Stimulated activated effector memory CD8-positive, alpha-beta T cell treated with anti-CD3 and anti-CD28 coated beads, Interleukin-12 subunit alpha, Interleukin-12 subunit beta, amount 100 ng/mL, for 72 hours (primary cell): Measurements from ENCODE around the gene PALM.

Experiments used
- ATAC-seq: fragments of 150-1000 bp; cut with Tn5 transposase; 2 replicates; pipeline ENCODE4 v1.10.0; 2021
- DNase-seq, 2 donors: peaks; one replicate each; pipeline ENCODE4 v3.0.0; 2021 to 2022; ENCODE audit warnings: low spot score in 2 of 2
- H3K27ac Mint-ChIP-seq: one replicate; pipeline ENCODE4 v1.8.0; 2022; ENCODE audit warnings: mild to moderate bottlenecking, mixed read lengths
- H3K36me3 Mint-ChIP-seq: one replicate; pipeline ENCODE4 v1.8.0; 2022; ENCODE audit warnings: mild to moderate bottlenecking, mixed read lengths
- H3K4me1 Mint-ChIP-seq: one replicate; pipeline ENCODE4 v1.8.0; 2022; ENCODE audit warnings: mixed read lengths
- H3K4me3 Mint-ChIP-seq: one replicate; pipeline ENCODE4 v1.8.0; 2022; ENCODE audit warnings: mild to moderate bottlenecking, mixed read lengths
- H3K9me3 Mint-ChIP-seq: one replicate; pipeline ENCODE4 v1.8.0; 2022; ENCODE audit warnings: mixed read lengths

The PALM gene

DNA sequence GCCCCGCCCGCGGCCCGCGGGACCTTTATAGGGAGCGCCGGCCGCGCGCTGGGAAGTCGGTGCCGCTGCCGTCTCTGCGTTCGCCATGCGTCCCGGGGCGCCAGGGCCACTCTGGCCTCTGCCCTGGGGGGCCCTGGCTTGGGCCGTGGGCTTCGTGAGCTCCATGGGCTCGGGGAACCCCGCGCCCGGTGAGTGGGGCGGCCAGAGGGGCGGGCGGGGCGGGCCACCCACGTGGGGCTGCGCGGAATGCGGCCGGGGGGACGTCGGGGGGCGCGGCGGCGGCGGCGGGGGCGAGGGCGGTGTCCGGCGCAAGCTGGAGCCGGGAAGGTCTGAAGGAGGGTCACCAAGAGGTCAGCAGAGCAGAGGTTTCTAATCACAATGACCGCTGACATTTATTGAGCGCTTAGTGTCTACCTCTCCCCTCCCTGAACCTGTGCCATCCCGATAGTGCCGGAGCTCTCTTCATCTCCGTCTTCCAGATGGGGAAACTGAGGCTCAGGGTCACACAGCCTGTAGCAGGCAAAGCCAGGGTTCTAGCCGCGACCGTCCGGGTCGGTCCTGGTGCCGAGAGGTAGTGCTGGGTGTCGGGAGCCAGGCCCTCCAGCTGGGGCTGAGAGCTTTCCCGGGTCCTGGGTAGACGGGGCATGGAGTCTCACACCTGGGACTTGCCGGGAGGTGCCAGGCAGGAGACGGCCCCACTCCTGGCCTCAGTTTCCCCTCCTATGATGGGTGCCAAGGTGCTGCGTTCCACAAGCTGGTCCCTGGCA lies 32.2 kb upstream of the PALM start, which contains the start of gene FSTL3:
Gene FSTL3 (plus strand): TSS at position 54 of the 767 bp plus-strand sequence. CDS start 32 bp downstream, at position 86.
- H3K4me3 Mint-ChIP-seq: no peak within 1 kb of the TSS
- peaks cover 8% of the 10 kb centered on the region for H3K36me3 Mint-ChIP-seq
- DNase-seq: no peak
- H3K27ac Mint-ChIP-seq: no peak within 1 kb of the TSS
- ATAC-seq: no peak
- H3K9me3 Mint-ChIP-seq: no peaks in the 10 kb centered on the region
- peaks cover 8% of the 10 kb centered on the region for H3K4me1 Mint-ChIP-seq

DNA sequence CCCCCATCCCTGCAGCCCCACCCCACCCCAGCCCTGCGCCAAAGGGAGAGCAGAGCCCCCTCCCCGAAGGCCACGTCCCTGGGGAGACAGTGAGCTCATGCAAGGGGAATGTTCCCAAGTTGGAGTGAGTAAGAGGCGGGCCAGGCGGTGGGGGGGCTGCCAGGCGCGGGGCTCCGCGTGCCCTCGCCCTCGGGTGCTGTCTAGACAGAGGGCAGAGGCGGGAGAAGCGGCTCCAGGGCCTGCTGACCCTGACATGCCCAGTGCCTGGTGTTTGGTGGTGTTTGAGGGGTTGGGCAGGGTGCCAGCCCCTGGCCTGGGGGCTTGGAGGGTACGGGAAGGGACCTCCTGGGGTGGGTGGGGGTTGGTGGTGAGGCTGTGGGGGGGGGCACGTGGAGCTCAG lies 31.5 kb upstream of the PALM start:
- no peak for ATAC-seq
- no peak for DNase-seq

DNA sequence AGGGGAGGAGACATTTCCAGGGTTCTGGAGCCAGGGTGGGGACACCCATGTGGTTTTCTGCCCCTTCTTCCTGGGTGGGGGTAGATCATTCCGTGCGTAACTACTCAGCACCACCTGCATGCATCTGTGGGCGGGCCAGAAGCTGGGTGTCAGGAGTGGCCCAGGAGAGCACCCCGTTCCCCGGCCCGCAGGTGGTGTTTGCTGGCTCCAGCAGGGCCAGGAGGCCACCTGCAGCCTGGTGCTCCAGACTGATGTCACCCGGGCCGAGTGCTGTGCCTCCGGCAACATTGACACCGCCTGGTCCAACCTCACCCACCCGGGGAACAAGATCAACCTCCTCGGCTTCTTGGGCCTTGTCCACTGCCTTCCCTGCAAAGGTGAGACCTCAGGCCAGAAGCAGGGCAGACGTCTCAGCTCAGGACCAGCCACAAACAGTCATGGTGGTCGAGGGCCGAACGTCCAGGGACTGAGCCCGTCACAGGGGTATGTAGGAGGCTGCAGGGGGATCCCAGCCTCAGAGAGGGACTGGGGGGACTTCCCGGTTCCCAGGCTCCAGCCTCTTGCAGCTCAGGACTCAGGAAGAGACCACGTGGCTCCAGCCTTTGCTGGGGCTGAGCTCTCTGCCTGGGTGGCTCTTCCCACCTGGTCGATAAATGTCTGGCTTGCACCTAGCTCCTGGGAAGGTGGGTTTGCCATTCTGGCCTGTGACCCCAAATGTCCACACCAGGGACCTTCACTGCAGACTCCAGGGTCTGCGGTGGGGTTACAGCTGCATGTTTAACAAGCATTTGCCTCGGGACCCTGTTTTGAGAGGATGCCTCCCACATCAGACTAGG lies 30.9 kb upstream of the PALM start:
- peaks cover 8% of the 10 kb centered on the region for H3K36me3 Mint-ChIP-seq
- DNase-seq (no peak), ATAC-seq (no peak)
- H3K4me3 Mint-ChIP-seq: no peak overlapping the region
- H3K4me1 Mint-ChIP-seq: peaks cover 8% of the 10 kb centered on the region
- H3K9me3 Mint-ChIP-seq: no peaks in the 10 kb centered on the region
- H3K27ac Mint-ChIP-seq: no peak overlapping the region

More for the DNA sequence above, 31.5 kb upstream of the PALM start:
- no peaks in the 10 kb centered on the region for H3K9me3 Mint-ChIP-seq
- peaks cover 8% of the 10 kb centered on the region for H3K4me1 Mint-ChIP-seq
- H3K36me3 Mint-ChIP-seq: peaks cover 8% of the 10 kb centered on the region
- H3K27ac Mint-ChIP-seq: no peak overlapping the region
- no peak overlapping the region for H3K4me3 Mint-ChIP-seq

DNA sequence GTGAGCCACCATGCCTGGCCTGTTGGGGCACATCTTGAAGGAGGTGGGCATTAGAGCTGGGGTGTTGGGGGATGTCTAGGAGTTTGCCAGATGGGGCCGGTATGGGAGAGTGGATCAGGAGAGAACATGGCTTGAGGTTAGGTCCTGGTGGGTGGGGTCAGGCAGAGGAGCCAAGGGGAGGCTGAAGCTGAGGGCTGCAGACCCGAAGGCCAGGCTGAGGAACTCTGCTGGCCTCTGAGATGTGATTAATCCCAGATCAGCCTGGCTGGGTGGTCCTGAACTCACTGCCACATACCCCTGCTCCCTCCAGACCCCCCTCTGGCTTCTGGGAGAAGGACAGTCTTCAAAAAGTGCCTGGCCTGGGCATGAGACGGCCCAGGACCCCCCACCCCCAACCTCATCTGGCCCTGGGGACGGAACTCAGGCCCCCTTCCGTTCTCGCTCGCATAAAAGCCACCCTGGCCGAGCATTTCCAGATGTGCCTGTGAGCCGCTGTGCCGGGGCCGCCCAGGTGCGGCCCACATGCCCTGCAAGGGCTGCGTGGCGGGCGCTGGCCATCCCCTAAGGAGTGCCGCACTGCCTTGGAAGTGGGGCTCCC lies 29.8 kb upstream of the PALM start:
- Mint-ChIP-seq H3K4me1 (peaks cover 8% of the 10 kb centered on the region), H3K36me3 (peaks cover 8% of the 10 kb centered on the region), H3K27ac (no peak overlapping the region), H3K4me3 (peak overlapping the region; percentile 74), H3K9me3 (no peaks in the 10 kb centered on the region)
- DNase-seq (no peak), ATAC-seq (no peak)

DNA sequence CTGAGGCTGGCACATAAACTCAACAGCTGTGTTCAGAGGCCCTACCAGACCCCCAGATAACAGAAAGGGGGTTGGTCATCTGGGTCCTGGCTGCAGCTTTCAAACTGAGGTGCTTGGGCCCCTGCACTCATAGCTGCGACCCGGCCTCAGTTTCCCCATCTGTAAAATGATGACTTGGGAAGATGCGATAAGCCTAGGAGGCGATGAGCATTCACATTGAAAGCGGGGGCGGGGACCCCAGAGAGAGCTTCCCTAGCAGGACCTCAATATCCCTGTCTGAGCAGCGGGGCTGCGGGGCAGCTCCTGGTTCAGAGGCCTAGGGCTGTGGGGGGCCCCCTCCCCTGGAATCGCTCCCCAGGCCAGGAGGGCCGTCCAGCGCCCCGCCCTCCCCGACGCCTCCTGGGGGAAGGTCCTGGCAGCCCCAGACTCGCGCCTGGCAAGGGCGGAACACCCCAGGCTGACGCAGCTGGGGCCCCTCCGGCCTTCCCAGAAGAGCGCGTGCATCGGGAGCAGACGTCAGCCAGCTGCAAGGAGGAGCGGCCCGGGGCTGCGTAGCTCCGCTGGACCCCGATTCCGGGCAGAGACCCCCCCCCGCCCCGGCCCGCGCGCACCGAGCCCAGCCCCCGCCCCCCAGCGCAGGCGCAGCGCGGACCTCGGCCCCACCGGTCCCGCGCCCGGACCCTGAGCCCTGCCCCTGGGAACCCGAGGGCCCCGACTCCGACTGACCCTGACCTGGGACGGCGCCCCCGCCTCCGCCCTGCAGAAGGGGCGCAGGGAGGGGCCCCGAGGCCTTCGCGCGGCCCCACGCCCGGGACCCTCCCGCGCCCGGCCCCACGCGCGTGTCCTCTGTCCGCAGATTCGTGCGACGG lies 29.1 kb upstream of the PALM start:
- ATAC-seq (peak; percentile 0), DNase-seq (no peak)
- Mint-ChIP-seq H3K9me3 (no peaks in the 10 kb centered on the region), H3K4me3 (peak overlapping the region; percentile 74), H3K36me3 (peaks cover 8% of the 10 kb centered on the region), H3K4me1 (peaks cover 8% of the 10 kb centered on the region), H3K27ac (no peak overlapping the region)

DNA sequence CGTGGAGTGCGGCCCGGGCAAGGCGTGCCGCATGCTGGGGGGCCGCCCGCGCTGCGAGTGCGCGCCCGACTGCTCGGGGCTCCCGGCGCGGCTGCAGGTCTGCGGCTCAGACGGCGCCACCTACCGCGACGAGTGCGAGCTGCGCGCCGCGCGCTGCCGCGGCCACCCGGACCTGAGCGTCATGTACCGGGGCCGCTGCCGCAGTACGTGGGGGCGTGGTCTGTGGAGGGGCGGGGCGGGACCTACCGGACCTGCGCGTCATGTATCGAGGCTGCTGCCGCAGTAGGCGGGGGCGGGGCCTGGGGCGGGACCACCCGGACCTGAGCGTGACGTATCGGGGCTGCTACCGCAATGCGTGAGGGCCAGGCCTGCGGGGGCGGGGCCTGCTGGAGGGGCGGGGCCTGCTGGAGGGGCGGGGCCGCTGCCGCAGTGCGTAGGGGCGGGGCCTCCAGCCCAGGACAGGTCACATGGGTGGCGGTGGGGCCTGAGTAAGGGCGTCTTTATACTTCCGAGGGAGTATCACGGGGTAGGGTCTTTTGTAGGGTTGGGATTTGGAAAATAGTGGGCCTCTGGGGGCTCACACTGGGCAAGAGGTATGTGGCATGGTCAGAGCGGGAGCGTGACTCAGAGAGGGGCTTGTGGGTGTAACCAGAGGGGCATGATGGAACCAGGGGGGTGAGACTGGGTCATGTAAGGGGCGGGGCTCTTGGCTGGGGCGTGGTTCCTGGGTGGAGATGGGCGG lies 28.3 kb upstream of the PALM start:
- no peaks in the 10 kb centered on the region for H3K9me3 Mint-ChIP-seq
- peak overlapping the region; percentile 93 for H3K27ac Mint-ChIP-seq
- ATAC-seq (peak; percentile 89), DNase-seq (peak; percentile 96 to 99)
- H3K4me3 Mint-ChIP-seq: peak overlapping the region; percentile 74
- H3K36me3 Mint-ChIP-seq: peaks cover 8% of the 10 kb centered on the region
- H3K4me1 Mint-ChIP-seq: peaks cover 8% of the 10 kb centered on the region

DNA sequence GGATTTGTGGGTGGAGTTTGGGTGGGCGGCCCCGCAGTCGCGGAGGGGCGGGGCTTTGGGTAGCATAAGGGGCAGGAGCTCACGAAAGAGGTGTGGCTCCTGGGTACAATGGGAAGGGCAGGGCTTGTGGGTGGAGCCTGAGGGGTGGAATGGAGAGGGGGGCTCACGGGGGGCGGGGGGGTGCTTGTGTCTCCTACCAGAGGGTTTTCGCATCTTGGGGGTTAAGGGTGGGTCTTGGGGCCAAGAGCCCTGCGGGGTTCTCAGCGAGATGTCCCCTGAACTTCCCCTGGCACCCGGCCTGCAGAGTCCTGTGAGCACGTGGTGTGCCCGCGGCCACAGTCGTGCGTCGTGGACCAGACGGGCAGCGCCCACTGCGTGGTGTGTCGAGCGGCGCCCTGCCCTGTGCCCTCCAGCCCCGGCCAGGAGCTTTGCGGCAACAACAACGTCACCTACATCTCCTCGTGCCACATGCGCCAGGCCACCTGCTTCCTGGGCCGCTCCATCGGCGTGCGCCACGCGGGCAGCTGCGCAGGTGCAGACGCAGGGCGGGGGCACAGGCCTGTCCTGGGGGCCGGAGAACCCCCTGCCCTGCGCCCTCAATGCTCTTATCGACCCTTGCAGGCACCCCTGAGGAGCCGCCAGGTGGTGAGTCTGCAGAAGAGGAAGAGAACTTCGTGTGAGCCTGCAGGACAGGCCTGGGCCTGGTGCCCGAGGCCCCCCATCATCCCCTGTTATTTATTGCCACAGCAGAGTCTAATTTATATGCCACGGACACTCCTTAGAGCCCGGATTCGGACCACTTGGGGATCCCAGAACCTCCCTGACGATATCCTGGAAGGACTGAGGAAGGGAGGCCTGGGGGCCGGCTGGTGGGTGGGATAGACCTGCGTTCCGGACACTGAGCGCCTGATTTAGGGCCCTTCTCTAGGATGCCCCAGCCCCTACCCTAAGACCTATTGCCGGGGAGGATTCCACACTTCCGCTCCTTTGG lies 27.4 kb upstream of the PALM start:
- peaks cover 8% of the 10 kb centered on the region for H3K36me3 Mint-ChIP-seq
- ATAC-seq: no peak
- peak overlapping the region; percentile 93 for H3K27ac Mint-ChIP-seq
- peaks cover 8% of the 10 kb centered on the region for H3K4me1 Mint-ChIP-seq
- DNase-seq: no peak
- no peaks in the 10 kb centered on the region for H3K9me3 Mint-ChIP-seq
- H3K4me3 Mint-ChIP-seq: peak overlapping the region; percentile 74

DNA sequence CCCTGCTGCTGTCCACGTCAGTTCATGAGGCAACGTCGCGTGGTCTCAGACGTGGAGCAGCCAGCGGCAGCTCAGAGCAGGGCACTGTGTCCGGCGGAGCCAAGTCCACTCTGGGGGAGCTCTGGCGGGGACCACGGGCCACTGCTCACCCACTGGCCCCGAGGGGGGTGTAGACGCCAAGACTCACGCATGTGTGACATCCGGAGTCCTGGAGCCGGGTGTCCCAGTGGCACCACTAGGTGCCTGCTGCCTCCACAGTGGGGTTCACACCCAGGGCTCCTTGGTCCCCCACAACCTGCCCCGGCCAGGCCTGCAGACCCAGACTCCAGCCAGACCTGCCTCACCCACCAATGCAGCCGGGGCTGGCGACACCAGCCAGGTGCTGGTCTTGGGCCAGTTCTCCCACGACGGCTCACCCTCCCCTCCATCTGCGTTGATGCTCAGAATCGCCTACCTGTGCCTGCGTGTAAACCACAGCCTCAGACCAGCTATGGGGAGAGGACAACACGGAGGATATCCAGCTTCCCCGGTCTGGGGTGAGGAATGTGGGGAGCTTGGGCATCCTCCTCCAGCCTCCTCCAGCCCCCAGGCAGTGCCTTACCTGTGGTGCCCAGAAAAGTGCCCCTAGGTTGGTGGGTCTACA lies 25.9 kb upstream of the PALM start:
- no peak overlapping the region for H3K4me3 Mint-ChIP-seq
- H3K27ac Mint-ChIP-seq: no peak overlapping the region
- DNase-seq: no peak

DNA sequence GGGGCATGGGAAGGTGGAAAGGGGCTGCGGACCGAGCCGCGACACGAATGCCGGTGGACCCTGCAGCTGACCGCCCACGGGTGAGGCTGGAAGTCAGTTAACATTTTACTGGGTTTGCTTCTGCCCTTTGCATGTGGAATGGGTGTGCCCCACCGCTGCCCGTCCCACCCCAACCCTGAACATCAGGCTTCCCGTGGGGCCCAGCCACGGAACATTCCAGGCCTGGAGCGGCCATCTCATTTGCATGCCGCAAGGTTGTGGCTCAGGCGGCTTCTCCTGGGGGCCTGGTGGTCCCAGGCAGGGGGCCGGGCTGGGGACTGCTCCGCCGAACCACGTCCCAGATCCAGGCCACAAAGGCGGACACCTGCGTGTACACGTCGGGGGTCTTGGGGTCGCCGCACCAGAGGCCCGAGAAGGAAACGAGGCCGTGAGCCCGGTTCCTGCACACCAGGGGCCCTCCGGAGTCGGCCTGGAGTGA lies 23.2 kb upstream of the PALM start:
- Mint-ChIP-seq H3K4me3 (no peak overlapping the region), H3K4me1 (peaks cover 6% of the 10 kb centered on the region), H3K27ac (no peak overlapping the region), H3K36me3 (peaks cover 7% of the 10 kb centered on the region), H3K9me3 (no peaks in the 10 kb centered on the region)
- DNase-seq (no peak), ATAC-seq (no peak)

More for the DNA sequence above, 25.9 kb upstream of the PALM start:
- H3K4me1 Mint-ChIP-seq: peaks cover 8% of the 10 kb centered on the region
- no peaks in the 10 kb centered on the region for H3K9me3 Mint-ChIP-seq
- H3K36me3 Mint-ChIP-seq: peaks cover 8% of the 10 kb centered on the region
- no peak for ATAC-seq

DNA sequence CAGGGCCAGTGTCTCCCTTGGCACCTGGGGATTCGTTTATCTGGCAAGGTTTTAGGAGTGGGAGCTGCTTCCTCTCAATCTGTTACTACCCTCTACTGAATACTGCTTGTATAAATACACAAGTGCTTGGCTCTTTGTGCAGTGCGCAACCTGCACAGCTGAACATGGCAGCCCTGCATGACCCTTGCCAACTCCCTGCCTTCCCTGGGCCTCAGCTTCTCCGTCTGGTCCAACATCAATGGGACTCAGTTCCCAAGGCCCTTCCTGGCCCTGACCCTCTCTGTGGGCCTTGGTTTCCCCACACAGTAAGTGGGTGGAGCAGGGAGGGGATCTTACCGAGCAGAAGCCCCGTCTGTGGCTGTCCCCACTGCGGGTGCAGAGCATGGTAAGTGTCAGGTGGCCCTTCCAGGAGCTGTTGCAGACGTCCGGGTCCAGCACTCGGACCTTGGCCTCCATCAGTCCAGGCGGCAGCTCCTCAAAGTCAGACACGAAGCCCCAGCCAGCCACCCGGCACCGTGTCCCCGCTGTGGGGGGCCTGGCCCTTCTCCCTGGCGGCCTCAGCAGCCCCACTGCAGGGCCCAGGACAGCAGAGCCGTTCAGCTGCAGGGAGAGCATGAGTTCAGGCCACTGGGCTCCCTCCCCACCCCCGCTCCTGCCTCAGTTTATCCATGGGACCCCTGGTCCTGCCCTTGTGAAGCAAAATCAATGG lies 22.0 kb upstream of the PALM start:
- no peaks in the 10 kb centered on the region for H3K4me1 Mint-ChIP-seq
- no peak for ATAC-seq

DNA sequence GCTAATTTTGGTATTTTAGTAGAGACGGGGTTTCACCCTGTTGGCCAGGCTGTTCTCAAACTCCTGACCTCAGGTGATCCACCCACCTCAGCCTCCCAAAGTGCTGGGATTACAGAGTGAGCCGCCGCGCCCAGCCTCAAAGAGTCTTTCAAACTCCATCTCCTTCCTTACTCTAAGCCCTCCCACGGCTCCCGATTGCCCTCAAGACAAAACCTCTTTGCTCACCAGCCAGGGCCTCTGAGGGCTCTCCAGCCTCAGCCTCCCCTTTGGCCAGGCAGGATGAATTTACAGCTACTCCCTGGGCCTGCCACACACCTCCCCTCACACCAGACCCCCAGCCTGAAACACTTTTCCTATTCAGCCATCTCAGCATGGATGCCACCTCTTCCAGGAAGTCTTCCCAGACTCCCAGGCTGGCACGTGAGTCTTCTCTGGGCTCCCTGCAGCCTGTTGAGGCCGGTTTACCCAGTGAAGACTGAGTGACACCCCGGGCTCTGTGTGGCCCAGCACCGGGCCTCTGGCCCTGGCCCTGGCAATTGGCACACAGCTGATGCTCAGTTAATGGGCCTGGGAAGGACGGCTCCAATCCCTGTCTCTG lies 21.1 kb upstream of the PALM start:
- no peak overlapping the region for H3K27ac Mint-ChIP-seq
- no peaks in the 10 kb centered on the region for H3K36me3 Mint-ChIP-seq
- no peak overlapping the region for H3K4me3 Mint-ChIP-seq
- no peak for ATAC-seq
- H3K4me1 Mint-ChIP-seq: no peaks in the 10 kb centered on the region
- DNase-seq: no peak
- no peaks in the 10 kb centered on the region for H3K9me3 Mint-ChIP-seq

More for the DNA sequence above, 22.0 kb upstream of the PALM start:
- Mint-ChIP-seq H3K9me3 (no peaks in the 10 kb centered on the region), H3K36me3 (no peaks in the 10 kb centered on the region), H3K4me3 (no peak overlapping the region), H3K27ac (no peak overlapping the region)
- DNase-seq: no peak

DNA sequence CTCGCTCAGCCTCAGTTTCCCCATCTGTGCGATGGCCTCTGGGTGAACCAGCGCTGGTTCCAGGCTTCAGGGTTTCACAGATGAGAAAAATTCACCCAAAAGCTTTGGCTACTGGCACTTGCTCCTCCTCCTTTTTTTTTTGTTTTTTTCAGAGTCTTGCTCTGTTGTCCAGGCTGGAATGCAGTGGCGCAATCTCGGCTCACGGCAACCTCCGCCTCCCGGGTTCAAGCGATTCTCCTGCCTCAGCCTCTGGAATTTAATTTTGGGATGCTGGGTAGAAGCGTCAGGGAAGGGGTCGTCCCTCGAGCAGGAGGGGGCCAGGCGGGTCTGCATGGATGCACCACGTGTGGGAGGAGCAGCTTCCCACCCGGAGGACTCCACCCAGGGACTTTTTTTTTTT lies 20.5 kb upstream of the PALM start:
- Mint-ChIP-seq H3K4me3 (no peak overlapping the region), H3K4me1 (no peaks in the 10 kb centered on the region), H3K36me3 (no peaks in the 10 kb centered on the region), H3K9me3 (no peaks in the 10 kb centered on the region), H3K27ac (no peak overlapping the region)
- ATAC-seq (no peak), DNase-seq (no peak)
